K562 (cell line): ENCODE measurements around the gene RC3H2. TPM values are rescaled to one million over a fixed set of nuclear protein-coding genes. Genes with fewer than 3 reads are reported as not detected.

Experiments used
- ATAC-seq: fragments of 200-7000 bp; cut with Tn5 transposase; 3 replicates; pipeline ENCODE4 v1.9.1; 2020; ENCODE audit warnings: moderate library complexity
- BruUV-seq: library from RNA; stranded (reverse); fragments of 400-500 nt; replicated peaks from 2 replicates; lab custom pipeline; 2021; lab: Mats Ljungman, UMichigan
- CTCF ChIA-PET: fragments of 300-600 bp; formaldehyde crosslinking; extraction: SDS; loops from one replicate; lab custom pipeline; 2021; ENCODE audit warnings: low intra/inter-chr PET ratio; lab: Yijun Ruan, JAX
- POLR2A ChIA-PET: fragments of 300-600, 350-650 bp; sonication (Branson Sonifier 250); formaldehyde crosslinking; extraction: SDS; loops from one replicate; lab custom pipeline; 2021; ENCODE audit warnings: antibody characterized with exemption, inconsistent platforms; lab: Yijun Ruan, JAX
- DNase-seq, 4 experiments: peaks; one replicate each; pipeline versions ENCODE4 v3.0.0 to v3.0.0-alpha.2; 2011 to 2018; ENCODE audit warnings: low spot score in 3 of 4, mixed read lengths in 3 of 4; ENCODE audit errors: extremely low read depth in 1 of 4
- FAIRE-seq: peaks from 2 replicates; lab custom pipeline; 2011; peaks lifted over from hg19 to GRCh38; lab: Jason Lieb, UNC
- H2AFZ ChIP-seq: 2 replicates; pipeline ENCODE4 v1.6.0; 2011; ENCODE audit warnings: low read depth, low read length, control low read depth, inconsistent platforms
- H3K27ac ChIP-seq: fragments of 200-600 bp; 3 replicates; pipeline ENCODE4 v1.8.0; 2011; ENCODE audit warnings: low read depth, mild to moderate bottlenecking, control low read depth, inconsistent platforms, low read length, moderate library complexity, mixed read lengths; ENCODE audit errors: extremely low read depth
- H3K27me3 ChIP-seq, 2 experiments: fragments of 300-600 bp in 1 of 2; 2 replicates in 1 of 2; 3 replicates in 1 of 2; pipeline versions ENCODE4 v1.6.0 to v1.8.0; 2011; ENCODE audit warnings: inconsistent platforms in 2 of 2, low read length in 2 of 2, mild to moderate bottlenecking in 1 of 2, mixed read lengths in 1 of 2, moderate library complexity in 1 of 2; ENCODE audit not compliant: control insufficient read depth in 2 of 2, insufficient read depth in 2 of 2
- H3K36me3 ChIP-seq: fragments of 300-600 bp; 3 replicates; pipeline ENCODE4 v1.8.0; 2011; ENCODE audit warnings: mild to moderate bottlenecking, low read length, inconsistent platforms; ENCODE audit not compliant: control insufficient read depth, insufficient read depth
- H3K4me1 ChIP-seq, 2 experiments: fragments of 200-600 bp in 1 of 2; replicated peaks in 1 of 2; 2 replicates in 1 of 2; 3 replicates in 1 of 2; pipeline versions ENCODE4 v1.5.1 to v1.8.0; 2011; ENCODE audit warnings: inconsistent platforms in 2 of 2, low read length in 2 of 2, mild to moderate bottlenecking in 1 of 2, mixed read lengths in 1 of 2, moderate library complexity in 1 of 2; ENCODE audit not compliant: control insufficient read depth in 2 of 2, insufficient read depth in 2 of 2
- H3K4me2 ChIP-seq: 2 replicates; pipeline ENCODE4 v1.6.1; 2011; ENCODE audit warnings: low read length, control low read depth, inconsistent platforms, mixed read lengths; ENCODE audit not compliant: insufficient read depth
- H3K4me3 ChIP-seq: fragments of 200-600 bp; sonication (generic), shearing (Covaris generic); 2 replicates; pipeline ENCODE4 v1.5.1; 2016; ENCODE audit warnings: control low read depth, inconsistent platforms
- H3K79me2 ChIP-seq: fragments of 200-600 bp; 3 replicates; pipeline ENCODE4 v1.8.0; 2011; ENCODE audit warnings: low read length, inconsistent platforms; ENCODE audit not compliant: control insufficient read depth, insufficient read depth
- H3K9ac ChIP-seq, 2 experiments: 2 replicates each; pipeline versions ENCODE4 v1.6.0 to v1.6.1; 2011; ENCODE audit warnings: low read depth in 2 of 2, low read length in 2 of 2, control low read depth in 1 of 2, inconsistent platforms in 1 of 2, mild to moderate bottlenecking in 1 of 2, mixed read lengths in 1 of 2; ENCODE audit not compliant: insufficient read depth in 1 of 2
- H3K9me1 ChIP-seq: one replicate; pipeline ENCODE4 v1.6.0; 2011; ENCODE audit warnings: inconsistent platforms, mild to moderate bottlenecking, low read length, moderate library complexity; ENCODE audit not compliant: control insufficient read depth, insufficient read depth
- H3K9me3 ChIP-seq: replicated peaks from 2 replicates; pipeline ENCODE4 v1.5.1; 2011; ENCODE audit warnings: low read depth, low read length, inconsistent platforms; ENCODE audit not compliant: control insufficient read depth, insufficient read depth
- H4K20me1 ChIP-seq: replicated peaks from 2 replicates; pipeline ENCODE4 v1.6.1; 2011; ENCODE audit warnings: low read length, inconsistent platforms, mixed read lengths; ENCODE audit not compliant: control insufficient read depth, insufficient read depth
- HIVEP1 ChIP-seq: fragments of 250-450 bp; sonication (Bioruptor Pico); IDR thresholded peaks from 2 replicates; pipeline ENCODE4 v1.4.0; 2020; ENCODE audit warnings: mild to moderate bottlenecking
- ILK ChIP-seq: fragments of 450-650 bp; IDR thresholded peaks from 2 replicates; pipeline ENCODE4 v1.6.1; 2016; ENCODE audit warnings: missing genetic modification characterization, low read depth, mild to moderate bottlenecking, missing compliant biosample characterization, moderate library complexity, borderline replicate concordance
- JUN ChIP-seq, 2 experiments: sonication (generic) in 1 of 2; formaldehyde crosslinking in 1 of 2; IDR thresholded peaks; 2 replicates each; pipeline versions ENCODE4 v1.6.1 to v1.8.0; 2012 to 2022; ENCODE audit warnings: borderline replicate concordance in 2 of 2, mild to moderate bottlenecking in 2 of 2, improper control_type of control experiment in 1 of 2, low read depth in 1 of 2, low read length in 1 of 2, missing genetic modification reagents in 1 of 2
- RAD21 ChIP-seq, 2 experiments: fragments of 250-450 bp in 1 of 2; fragments of 450-650 bp in 1 of 2; sonication (Bioruptor Pico) in 1 of 2; formaldehyde crosslinking in 1 of 2; IDR thresholded peaks in 1 of 2; conservative IDR thresholded peaks in 1 of 2; 2 replicates each; pipeline versions ENCODE4 v1.4.0 to v1.8.0; 2020 to 2022; ENCODE audit warnings: mild to moderate bottlenecking in 2 of 2, moderate library complexity in 1 of 2
- WGBS: fragments of 100-300 bp; shearing (Covaris generic); methylation state at CpG from one replicate; pipeline ENCODE4 v1.1.6; 2016; ENCODE audit warnings: low coverage, mixed read lengths; ENCODE audit not compliant: insufficient coverage; ENCODE audit errors: missing lambda C conversion rate; 5-methylcytosine and 5-hydroxymethylcytosine counted together
- in situ Hi-C: fragments of 300-500 bp; cut with MboI; formaldehyde crosslinking; loops from 4 replicates; pipeline ENCODE4 v1.15.0; 2018; ENCODE audit warnings: inconsistent platforms, mixed read lengths
- intact Hi-C: fragments of 100-400 bp; cut with micrococcal nuclease; formaldehyde crosslinking; loops from 2 replicates; pipeline ENCODE4 v1.14.2; 2022
- polyA plus RNA-seq, 8 experiments: library from polyadenylated mRNA; depleted of rRNA in 4 of 8; stranded (reverse) in 5 of 8; unstranded in 3 of 8; fragments of >200 nt; fragmentation: Nextera tagmentation in 2 of 8; fragmentation: Illumina TruSeq in 1 of 8; extraction: Ambion mirVana in 2 of 8; extraction: Trizol in 1 of 8; gene quantifications; 2 replicates each; pipeline versions ENCODE4 v1.2.1 to v1.2.3, GENCODE V29; 2011 to 2014; ENCODE audit warnings: inconsistent platforms in 1 of 8, missing spikeins in 1 of 8
- total RNA-seq, 7 experiments: library from RNA; depleted of rRNA in 6 of 7; stranded (reverse); fragments of >200 nt in 6 of 7; fragmentation: Illumina TruSeq in 2 of 7; extraction: Trizol in 2 of 7; gene quantifications; 2 replicates each; pipeline versions ENCODE4 v1.2.1 to v1.2.3, GENCODE V29; 2011 to 2021; ENCODE audit warnings: low replicate concordance in 1 of 7
- TF ChIP-seq, protein P1 (sequence below): sonication (generic); formaldehyde crosslinking; IDR thresholded peaks from 2 replicates; pipeline ENCODE4 v1.8.0; 2022; ENCODE audit warnings: mild to moderate bottlenecking, missing genetic modification reagents
- TF ChIP-seq, protein P2 (sequence below), 3 experiments: IDR thresholded peaks in 2 of 3; conservative IDR thresholded peaks in 1 of 3; 2 replicates each; pipeline ENCODE4 v1.5.1; 2011 to 2012; ENCODE audit warnings: low read length in 3 of 3, mild to moderate bottlenecking in 3 of 3, control low read depth in 2 of 3, improper control_type of control experiment in 1 of 3, inconsistent platforms in 1 of 3, low read depth in 1 of 3, mixed read lengths in 1 of 3, moderate library complexity in 1 of 3; ENCODE audit not compliant: insufficient read depth in 2 of 3

Gene RC3H2
- total and polyA plus RNA-seq, 9 of the 15 experiments (the other 6 are each of a cell fraction or from before 2014, with no cell fraction given): 5.6 to 35.4 (median 18.6) TPM

DNA sequence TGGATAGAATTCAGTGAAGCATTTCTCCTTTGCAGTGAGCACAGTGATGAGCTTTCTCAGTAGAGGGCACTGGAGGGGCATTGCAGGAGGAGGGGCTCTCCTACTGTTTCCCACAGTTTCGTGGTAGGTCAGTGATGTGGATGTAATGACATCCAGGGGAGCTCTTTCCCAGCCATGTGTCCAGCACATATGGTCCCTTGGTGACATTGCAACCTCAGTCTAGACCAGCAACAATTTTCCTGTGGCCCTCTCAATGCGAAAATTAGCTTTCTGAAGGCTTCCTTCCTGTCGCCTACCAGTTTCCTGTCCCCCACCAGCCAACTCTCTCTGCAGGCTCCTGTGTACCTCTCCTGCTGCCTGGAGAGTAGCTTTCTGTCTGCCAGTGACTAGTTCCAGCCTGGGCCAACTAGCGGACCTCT is 69.8 kb downstream of the RC3H2 start:
- peak; percentile 67 for ATAC-seq
- in situ Hi-C loops (no loop called here), intact Hi-C loops (no loop called here)
- H3K4me3 ChIP-seq: no peak overlapping the region
- ChIA-PET POLR2A (interaction anchor here (0.6 to 0.9 kb wide), 2 partner anchors 12 to 78 kb away, joined by 3 read pairs; partner anchors contain the start of gene ZBTB6), CTCF (no interaction called here)
- peaks cover 0 to 4% of the 10 kb centered on the region in 2 experiments; a peak in 2 of 5 replicates for H3K4me1 ChIP-seq
- DNase-seq: peak in 1 of 4 experiments; percentile 24
- WGBS: 68% methylated on average over 4 of the region's 4 CpGs
- no peaks in the 10 kb centered on the region for H4K20me1 ChIP-seq
- TF ChIP-seq HIVEP1 (CRISPR knock-in tag) (no peak), RAD21 (CRISPR knock-in tag; conservative IDR thresholded peaks at IDR 0.05 in 1 of 2, IDR thresholded peaks at IDR 0.05 in 1 of 2) (peak in 1 of 2 experiments; percentile 15; a peak in 1 of 4 replicates), JUN (IDR thresholded peaks at IDR 0.05; ENCODE audit: borderline replicate concordance, low read depth, low read length) (no peak), JUN (CRISPR knock-in tag; IDR thresholded peaks at IDR 0.05; ENCODE audit: borderline replicate concordance) (no peak), ILK (tag) (no peak)
- TF ChIP-seq, protein P1, sequence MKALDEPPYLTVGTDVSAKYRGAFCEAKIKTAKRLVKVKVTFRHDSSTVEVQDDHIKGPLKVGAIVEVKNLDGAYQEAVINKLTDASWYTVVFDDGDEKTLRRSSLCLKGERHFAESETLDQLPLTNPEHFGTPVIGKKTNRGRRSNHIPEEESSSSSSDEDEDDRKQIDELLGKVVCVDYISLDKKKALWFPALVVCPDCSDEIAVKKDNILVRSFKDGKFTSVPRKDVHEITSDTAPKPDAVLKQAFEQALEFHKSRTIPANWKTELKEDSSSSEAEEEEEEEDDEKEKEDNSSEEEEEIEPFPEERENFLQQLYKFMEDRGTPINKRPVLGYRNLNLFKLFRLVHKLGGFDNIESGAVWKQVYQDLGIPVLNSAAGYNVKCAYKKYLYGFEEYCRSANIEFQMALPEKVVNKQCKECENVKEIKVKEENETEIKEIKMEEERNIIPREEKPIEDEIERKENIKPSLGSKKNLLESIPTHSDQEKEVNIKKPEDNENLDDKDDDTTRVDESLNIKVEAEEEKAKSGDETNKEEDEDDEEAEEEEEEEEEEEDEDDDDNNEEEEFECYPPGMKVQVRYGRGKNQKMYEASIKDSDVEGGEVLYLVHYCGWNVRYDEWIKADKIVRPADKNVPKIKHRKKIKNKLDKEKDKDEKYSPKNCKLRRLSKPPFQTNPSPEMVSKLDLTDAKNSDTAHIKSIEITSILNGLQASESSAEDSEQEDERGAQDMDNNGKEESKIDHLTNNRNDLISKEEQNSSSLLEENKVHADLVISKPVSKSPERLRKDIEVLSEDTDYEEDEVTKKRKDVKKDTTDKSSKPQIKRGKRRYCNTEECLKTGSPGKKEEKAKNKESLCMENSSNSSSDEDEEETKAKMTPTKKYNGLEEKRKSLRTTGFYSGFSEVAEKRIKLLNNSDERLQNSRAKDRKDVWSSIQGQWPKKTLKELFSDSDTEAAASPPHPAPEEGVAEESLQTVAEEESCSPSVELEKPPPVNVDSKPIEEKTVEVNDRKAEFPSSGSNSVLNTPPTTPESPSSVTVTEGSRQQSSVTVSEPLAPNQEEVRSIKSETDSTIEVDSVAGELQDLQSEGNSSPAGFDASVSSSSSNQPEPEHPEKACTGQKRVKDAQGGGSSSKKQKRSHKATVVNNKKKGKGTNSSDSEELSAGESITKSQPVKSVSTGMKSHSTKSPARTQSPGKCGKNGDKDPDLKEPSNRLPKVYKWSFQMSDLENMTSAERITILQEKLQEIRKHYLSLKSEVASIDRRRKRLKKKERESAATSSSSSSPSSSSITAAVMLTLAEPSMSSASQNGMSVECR (CRISPR knock-in tag): no peak
- TF ChIP-seq, protein P2, sequence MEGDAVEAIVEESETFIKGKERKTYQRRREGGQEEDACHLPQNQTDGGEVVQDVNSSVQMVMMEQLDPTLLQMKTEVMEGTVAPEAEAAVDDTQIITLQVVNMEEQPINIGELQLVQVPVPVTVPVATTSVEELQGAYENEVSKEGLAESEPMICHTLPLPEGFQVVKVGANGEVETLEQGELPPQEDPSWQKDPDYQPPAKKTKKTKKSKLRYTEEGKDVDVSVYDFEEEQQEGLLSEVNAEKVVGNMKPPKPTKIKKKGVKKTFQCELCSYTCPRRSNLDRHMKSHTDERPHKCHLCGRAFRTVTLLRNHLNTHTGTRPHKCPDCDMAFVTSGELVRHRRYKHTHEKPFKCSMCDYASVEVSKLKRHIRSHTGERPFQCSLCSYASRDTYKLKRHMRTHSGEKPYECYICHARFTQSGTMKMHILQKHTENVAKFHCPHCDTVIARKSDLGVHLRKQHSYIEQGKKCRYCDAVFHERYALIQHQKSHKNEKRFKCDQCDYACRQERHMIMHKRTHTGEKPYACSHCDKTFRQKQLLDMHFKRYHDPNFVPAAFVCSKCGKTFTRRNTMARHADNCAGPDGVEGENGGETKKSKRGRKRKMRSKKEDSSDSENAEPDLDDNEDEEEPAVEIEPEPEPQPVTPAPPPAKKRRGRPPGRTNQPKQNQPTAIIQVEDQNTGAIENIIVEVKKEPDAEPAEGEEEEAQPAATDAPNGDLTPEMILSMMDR (IDR thresholded peaks at IDR 0.05 in 2 of 3, conservative IDR thresholded peaks at IDR 0.05 in 1 of 3; ENCODE audit: insufficient read depth in 2 of 3, low read depth in 1 of 3, low read length in 3 of 3): peak in 1 of 3 experiments; percentile 21; a peak in 1 of 6 replicates
- H3K9me3 ChIP-seq: no peaks in the 10 kb centered on the region
- H3K27me3 ChIP-seq: no peaks in the 10 kb centered on the region
- no peaks in the 10 kb centered on the region for H3K9me1 ChIP-seq
- FAIRE-seq: no peak
- H3K27ac ChIP-seq: no peak overlapping the region
- BruUV-seq: no TSS peak
- no peaks in the 10 kb centered on the region for H3K36me3 ChIP-seq
- peak overlapping the region; percentile 54; the same call in 1 of the 2 replicates for H2AFZ ChIP-seq
- no peak overlapping the region for H3K4me2 ChIP-seq
- no peak overlapping the region for H3K9ac ChIP-seq
- H3K79me2 ChIP-seq: no peaks in the 10 kb centered on the region
